Upper lobe of right lung (tissue), 1 donor: ENCODE data around the gene UBASH3B. TPM values are rescaled to one million over a fixed set of nuclear protein-coding genes. Genes with fewer than 3 reads are reported as not detected.

Experiments used
- ATAC-seq: fragments of 200-7000 bp; cut with Tn5 transposase; one replicate; pipeline ENCODE4 v1.9.1; 2020; ENCODE audit warnings: mild to moderate bottlenecking, moderate library complexity
- DNase-seq: peaks from one replicate; pipeline ENCODE4 v3.0.0-alpha.2; 2020
- H3K27ac ChIP-seq: fragments of 200-600 bp; one replicate; pipeline ENCODE4 v1.8.0; 2022
- H3K27me3 ChIP-seq: fragments of 200-600 bp; one replicate; pipeline ENCODE4 v1.8.0; 2022; ENCODE audit warnings: mild to moderate bottlenecking
- H3K36me3 ChIP-seq: fragments of 200-600 bp; one replicate; pipeline ENCODE4 v1.8.0; 2022
- H3K4me1 ChIP-seq: fragments of 200-600 bp; one replicate; pipeline ENCODE4 v1.8.0; 2022
- H3K4me3 ChIP-seq: fragments of 200-600 bp; one replicate; pipeline ENCODE4 v1.8.0; 2022; ENCODE audit warnings: mild to moderate bottlenecking
- H3K9me3 ChIP-seq: fragments of 200-600 bp; one replicate; pipeline ENCODE4 v1.8.0; 2022
- CTCF ChIP-seq: fragments of 200-600 bp; IDR thresholded peaks from one replicate; pipeline ENCODE4 v1.8.0; 2022; ENCODE audit warnings: antibody characterized with exemption
- intact Hi-C: fragments of 100-400 bp; cut with DNase I; formaldehyde crosslinking; loops from one replicate; pipeline ENCODE4 v1.11.0; 2022
- total RNA-seq: library from RNA; stranded (reverse); fragmentation: NEBNext Ultra II Directional; extraction: Animal tissue kit (Norgen Biotek cat#: 25700); gene quantifications from one replicate; pipeline ENCODE4 v1.2.1, GENCODE V29; 2021
- donor health status: DM: no; HTN: yes; CAD: no; lungs with severe emphysema.

UBASH3B gene
- total RNA-seq, 1 donor from 2014 or later = 42.2 TPM

DNA sequence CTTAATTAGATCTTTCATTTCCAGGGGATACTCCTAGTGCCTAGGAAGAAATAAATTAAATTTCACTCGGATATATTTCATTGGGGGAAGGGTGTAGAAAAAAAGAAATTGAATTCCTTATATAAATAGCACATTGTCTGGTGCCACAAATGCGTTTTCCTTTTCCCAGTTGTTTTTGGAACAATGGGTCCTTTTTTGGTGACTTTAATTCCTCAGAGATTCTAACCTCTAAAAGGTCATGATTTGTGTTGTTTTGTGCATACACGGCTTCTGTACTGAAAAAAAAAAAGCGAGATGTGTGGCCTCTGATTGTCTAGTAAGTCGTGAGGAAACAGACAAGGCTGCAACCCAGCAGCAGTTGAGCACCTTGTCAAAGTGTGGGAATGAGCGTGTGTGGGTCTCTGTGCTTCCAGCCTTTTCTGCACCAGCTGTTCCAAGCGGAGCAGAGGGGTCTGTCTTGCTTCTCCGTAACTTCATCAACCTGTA is 118.3 kb downstream of the UBASH3B start:
- ATAC-seq = no peak
- intact Hi-C loops = no loop called here
- no peak overlapping the region for H3K4me3 ChIP-seq

GRCh38 chr11:122775675-122776271 is 120.3 kb downstream of the UBASH3B start:
- peaks cover 4% of the 10 kb centered on the region for H3K36me3 ChIP-seq
- H3K4me3 ChIP-seq = no peak overlapping the region
- ATAC-seq = peak; percentile 31
- H3K27me3 ChIP-seq = no peaks in the 10 kb centered on the region
- DNase-seq = no peak
- H3K4me1 ChIP-seq = peaks cover 14% of the 10 kb centered on the region
- no peak for TF ChIP-seq CTCF
- intact Hi-C loops = no loop called here
- H3K9me3 ChIP-seq = no peaks in the 10 kb centered on the region
- H3K27ac ChIP-seq = no peak overlapping the region

More for the DNA sequence above, 118.3 kb downstream of the UBASH3B start:
- Histone ChIP-seq H3K4me1 (peaks cover 14% of the 10 kb centered on the region), H3K36me3 (no peaks in the 10 kb centered on the region), H3K9me3 (no peaks in the 10 kb centered on the region), H3K27ac (no peak overlapping the region), H3K27me3 (no peaks in the 10 kb centered on the region)
- TF ChIP-seq CTCF = no peak
- no peak for DNase-seq

DNA sequence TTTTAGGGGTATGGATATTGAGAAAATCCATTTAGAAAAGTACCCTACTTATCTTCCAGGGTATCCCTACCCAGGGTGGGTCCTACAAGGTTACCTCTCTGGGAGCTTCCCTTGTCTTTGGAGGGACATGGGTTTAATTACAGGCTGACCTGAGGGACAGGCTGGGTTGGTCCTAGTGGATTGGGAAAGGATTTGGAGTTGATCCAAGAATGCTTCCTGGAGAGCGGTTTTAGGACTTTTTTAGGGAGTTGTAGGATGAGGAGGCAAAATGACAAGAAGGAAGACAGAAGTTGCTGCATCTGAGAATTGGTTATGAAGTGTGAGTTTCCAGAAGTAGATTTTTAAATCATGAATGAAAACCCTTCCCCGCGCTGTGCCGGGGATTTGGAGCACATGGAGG is 121.0 kb downstream of the UBASH3B start:
- no peak overlapping the region for H3K27ac ChIP-seq
- no peaks in the 10 kb centered on the region for H3K27me3 ChIP-seq
- H3K9me3 ChIP-seq = no peaks in the 10 kb centered on the region
- DNase-seq (no peak), ATAC-seq (no peak)
- H3K4me1 ChIP-seq = peaks cover 14% of the 10 kb centered on the region
- no peak for TF ChIP-seq CTCF
- peaks cover 4% of the 10 kb centered on the region for H3K36me3 ChIP-seq
- H3K4me3 ChIP-seq = no peak overlapping the region
- intact Hi-C loops = no loop called here

- no peak overlapping the region for H3K4me3 ChIP-seq
- H3K36me3 ChIP-seq = peaks cover 4% of the 10 kb centered on the region
- intact Hi-C loops = no loop called here
- DNase-seq = no peak
- H3K27me3 ChIP-seq = no peaks in the 10 kb centered on the region
- ATAC-seq = no peak
- peaks cover 14% of the 10 kb centered on the region for H3K4me1 ChIP-seq
- TF ChIP-seq CTCF = no peak
- no peaks in the 10 kb centered on the region for H3K9me3 ChIP-seq
- no peak overlapping the region for H3K27ac ChIP-seq
Measured at GRCh38 chr11:122777343-122777742, 121.8 kb downstream of the UBASH3B start.

DNA sequence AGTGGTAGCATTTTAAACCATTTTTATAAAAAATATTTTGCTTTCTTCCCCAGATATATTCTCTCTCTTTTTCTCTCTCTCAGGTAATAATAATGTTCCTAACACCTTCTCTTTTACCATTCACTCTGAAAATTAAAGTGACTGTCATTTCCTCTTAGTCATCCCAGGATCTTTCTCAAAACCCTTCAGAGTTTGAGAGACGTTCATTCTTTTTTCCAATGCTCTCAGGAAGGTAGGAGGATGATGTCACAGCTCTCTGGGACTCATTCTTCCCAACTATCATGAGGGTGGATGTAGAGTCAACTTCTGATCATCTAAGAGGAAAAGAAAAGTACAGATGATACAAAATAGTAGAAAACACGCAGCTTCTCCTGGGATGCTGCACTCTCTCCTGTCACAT is 122.6 kb downstream of the UBASH3B start:
- Histone ChIP-seq H3K4me3 (no peak overlapping the region), H3K27ac (no peak overlapping the region), H3K36me3 (peaks cover 4% of the 10 kb centered on the region), H3K9me3 (no peaks in the 10 kb centered on the region), H3K27me3 (no peaks in the 10 kb centered on the region), H3K4me1 (peaks cover 14% of the 10 kb centered on the region)
- no peak for TF ChIP-seq CTCF
- DNase-seq = no peak
- intact Hi-C loops = no loop called here
- ATAC-seq = no peak
